NB4 (cell line): ENCODE results near the gene CDH26.

ENCODE experiments used
- DNase-seq: peaks from one replicate; pipeline ENCODE4 v3.0.0; 2010; ENCODE audit warnings: low read depth
- H3K4me3 ChIP-seq: one replicate; pipeline ENCODE4 v1.5.1; 2011; ENCODE audit warnings: mild to moderate bottlenecking, low read depth, low read length, moderate library complexity
- MYC ChIP-seq: IDR thresholded peaks from 2 replicates; pipeline ENCODE4 v1.6.1; 2011; ENCODE audit warnings: low read depth, low read length
- POLR2A ChIP-seq: IDR thresholded peaks from 2 replicates; pipeline ENCODE4 v1.6.1; 2011; ENCODE audit warnings: mild to moderate bottlenecking; ENCODE audit not compliant: insufficient read length; ENCODE audit errors: extremely low read depth
- TF ChIP-seq, protein P1 (sequence below): IDR thresholded peaks from 2 replicates; pipeline ENCODE4 v1.6.1; 2011; ENCODE audit warnings: low read depth, low read length
- TF ChIP-seq, protein P2 (sequence below): IDR thresholded peaks from one replicate; pipeline ENCODE4 v1.5.1; 2012; ENCODE audit warnings: low read depth, low read length

Gene CDH26

DNA sequence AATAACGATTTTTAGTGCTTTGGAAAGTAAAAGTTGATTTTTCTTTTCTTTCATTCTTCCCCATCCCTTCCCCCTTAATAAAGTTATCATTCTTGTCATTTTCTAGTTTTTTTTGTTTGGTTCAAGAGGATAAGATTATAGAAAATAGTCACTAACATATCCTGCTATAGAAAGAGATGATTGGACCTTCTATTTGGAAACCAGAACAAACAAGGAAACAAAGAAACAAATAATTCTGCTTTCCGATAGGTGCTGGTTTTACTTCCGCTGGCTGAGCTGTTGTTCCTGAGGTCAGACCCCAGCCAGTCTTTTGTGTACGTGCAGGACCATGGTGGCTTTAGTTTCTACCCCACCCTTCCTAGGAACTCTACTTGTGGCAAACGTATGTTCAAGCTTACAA lies at the start of gene CDH26:
CDH26 (plus strand) TSS at position 301 of the 400 bp plus-strand sequence. CDS start 304 bp downstream, outside the sequence.
- H3K4me3 ChIP-seq: no peak within 1 kb of the TSS
- no peak for DNase-seq
- TF ChIP-seq, protein P1, sequence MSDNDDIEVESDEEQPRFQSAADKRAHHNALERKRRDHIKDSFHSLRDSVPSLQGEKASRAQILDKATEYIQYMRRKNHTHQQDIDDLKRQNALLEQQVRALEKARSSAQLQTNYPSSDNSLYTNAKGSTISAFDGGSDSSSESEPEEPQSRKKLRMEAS: no peak
- TF ChIP-seq, protein P2, sequence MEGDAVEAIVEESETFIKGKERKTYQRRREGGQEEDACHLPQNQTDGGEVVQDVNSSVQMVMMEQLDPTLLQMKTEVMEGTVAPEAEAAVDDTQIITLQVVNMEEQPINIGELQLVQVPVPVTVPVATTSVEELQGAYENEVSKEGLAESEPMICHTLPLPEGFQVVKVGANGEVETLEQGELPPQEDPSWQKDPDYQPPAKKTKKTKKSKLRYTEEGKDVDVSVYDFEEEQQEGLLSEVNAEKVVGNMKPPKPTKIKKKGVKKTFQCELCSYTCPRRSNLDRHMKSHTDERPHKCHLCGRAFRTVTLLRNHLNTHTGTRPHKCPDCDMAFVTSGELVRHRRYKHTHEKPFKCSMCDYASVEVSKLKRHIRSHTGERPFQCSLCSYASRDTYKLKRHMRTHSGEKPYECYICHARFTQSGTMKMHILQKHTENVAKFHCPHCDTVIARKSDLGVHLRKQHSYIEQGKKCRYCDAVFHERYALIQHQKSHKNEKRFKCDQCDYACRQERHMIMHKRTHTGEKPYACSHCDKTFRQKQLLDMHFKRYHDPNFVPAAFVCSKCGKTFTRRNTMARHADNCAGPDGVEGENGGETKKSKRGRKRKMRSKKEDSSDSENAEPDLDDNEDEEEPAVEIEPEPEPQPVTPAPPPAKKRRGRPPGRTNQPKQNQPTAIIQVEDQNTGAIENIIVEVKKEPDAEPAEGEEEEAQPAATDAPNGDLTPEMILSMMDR: no peak
- TF ChIP-seq POLR2A: no peak
- TF ChIP-seq MYC: no peak

DNA sequence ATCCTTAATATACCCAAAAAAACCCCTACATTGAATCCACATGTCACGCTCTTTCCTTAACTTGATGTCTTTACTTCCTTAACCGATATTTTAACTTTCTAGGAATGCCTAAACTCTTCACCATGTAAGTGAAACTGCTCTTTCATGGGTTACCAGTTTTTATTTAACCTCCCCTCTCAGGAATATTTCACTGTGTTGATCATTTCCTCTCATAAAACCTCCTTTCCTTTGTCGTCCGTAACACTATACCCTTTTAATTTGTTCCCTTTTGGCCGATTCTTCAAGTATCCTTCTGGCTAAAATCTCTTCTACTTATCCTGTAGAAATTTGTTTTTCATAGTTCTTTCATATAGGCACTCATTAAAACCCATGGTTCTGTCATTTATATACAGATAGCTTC lies 49.4 kb upstream of the CDH26 start:
- TF ChIP-seq, protein P1: no peak
- no peak for TF ChIP-seq MYC
- no peak for TF ChIP-seq POLR2A
- TF ChIP-seq, protein P2: no peak
- DNase-seq: no peak
- no peak overlapping the region for H3K4me3 ChIP-seq

DNA sequence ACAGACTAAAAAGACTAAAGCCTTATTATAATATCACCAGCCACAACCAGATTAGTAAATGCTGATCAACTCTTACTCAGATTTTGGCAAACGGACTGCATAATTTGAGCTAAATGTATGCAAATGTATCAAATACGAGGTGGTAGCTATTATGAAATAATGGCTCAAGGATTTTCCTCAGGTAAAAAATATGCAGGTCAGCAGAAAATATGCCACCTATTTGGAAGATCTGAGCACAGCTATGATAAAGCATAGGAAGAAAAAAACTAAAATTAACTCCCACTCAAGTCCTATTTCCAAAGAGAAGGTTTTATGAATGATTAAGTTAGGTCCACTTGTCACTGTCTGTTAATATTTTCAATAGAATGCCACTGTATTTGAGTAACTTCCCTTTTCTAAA lies 47.2 kb upstream of the CDH26 start:
- TF ChIP-seq MYC: no peak
- TF ChIP-seq, protein P2: no peak
- no peak for TF ChIP-seq POLR2A
- TF ChIP-seq, protein P1: no peak
- DNase-seq: no peak
- H3K4me3 ChIP-seq: no peak overlapping the region

DNA sequence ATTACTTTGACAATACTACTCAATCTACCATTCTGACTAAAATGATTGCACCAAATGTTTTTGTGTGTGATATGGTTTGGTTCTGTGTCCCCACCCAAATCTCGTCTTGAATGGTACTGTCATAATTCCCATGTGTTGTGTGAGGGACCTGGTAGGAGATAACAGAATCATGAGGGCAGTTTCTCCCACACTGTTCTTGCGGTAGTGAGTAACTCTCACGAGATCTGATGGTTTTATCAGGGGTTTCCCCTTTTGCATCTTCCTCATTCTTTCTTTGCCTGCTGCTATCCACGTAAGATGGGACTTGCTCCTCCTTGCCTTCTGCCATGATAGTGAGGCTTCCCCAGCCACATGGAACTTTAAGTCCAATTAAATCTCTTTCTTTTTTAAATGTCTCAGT lies 45.6 kb upstream of the CDH26 start:
- H3K4me3 ChIP-seq: no peak overlapping the region
- DNase-seq: peak; percentile 45
- TF ChIP-seq, protein P2: no peak

DNA sequence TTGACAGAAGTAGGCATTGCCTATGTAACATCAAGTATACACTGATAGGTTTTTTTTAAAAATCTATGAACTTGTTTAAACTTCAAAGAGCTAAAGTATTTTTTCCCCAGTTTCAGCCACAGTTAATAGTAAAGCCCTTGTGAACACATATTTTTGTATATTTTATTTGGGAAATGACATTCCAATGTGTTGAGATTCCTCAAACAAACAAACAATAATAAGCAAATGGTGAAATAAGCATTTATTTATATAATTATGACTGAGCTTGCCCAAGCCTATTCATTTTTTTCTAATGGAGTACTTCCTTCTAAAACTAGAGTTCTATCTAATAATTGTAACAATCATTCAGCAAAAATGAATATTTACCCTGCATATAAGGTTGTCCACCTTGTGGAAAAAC lies 37.3 kb upstream of the CDH26 start:
- no peak overlapping the region for H3K4me3 ChIP-seq
- DNase-seq: no peak
- TF ChIP-seq MYC (no peak), POLR2A (no peak)
- TF ChIP-seq, protein P2: no peak
- TF ChIP-seq, protein P1: no peak

DNA sequence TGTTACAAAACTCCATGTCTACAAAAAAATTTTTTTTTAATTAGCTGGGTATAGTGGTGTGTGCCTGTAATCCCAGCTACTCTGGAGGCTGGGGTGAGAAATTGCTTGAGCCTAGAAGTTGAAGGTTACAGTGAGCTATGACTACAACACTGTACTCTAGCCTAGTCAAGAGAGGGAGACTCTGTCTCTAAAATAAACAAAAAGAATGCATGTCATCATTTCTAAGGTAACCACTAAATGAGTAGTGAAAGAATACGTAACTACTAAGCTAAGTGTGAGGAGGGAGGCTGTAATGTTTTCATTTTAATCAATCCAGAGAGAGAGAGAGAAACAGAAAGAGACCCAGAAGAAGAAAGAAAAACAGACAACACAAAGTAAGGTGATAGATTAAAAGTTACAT lies 34.7 kb upstream of the CDH26 start:
- H3K4me3 ChIP-seq: no peak overlapping the region
- no peak for DNase-seq
- TF ChIP-seq, protein P2: no peak
- TF ChIP-seq, protein P1: no peak
- no peak for TF ChIP-seq MYC
- no peak for TF ChIP-seq POLR2A
